HuH-7.5 (cell line): ENCODE measurements around the gene SLC16A10.

Experiments
- DNase-seq: peaks from one replicate; pipeline ENCODE4 v3.0.0; 2011; ENCODE audit warnings: low spot score

Gene SLC16A10

DNA sequence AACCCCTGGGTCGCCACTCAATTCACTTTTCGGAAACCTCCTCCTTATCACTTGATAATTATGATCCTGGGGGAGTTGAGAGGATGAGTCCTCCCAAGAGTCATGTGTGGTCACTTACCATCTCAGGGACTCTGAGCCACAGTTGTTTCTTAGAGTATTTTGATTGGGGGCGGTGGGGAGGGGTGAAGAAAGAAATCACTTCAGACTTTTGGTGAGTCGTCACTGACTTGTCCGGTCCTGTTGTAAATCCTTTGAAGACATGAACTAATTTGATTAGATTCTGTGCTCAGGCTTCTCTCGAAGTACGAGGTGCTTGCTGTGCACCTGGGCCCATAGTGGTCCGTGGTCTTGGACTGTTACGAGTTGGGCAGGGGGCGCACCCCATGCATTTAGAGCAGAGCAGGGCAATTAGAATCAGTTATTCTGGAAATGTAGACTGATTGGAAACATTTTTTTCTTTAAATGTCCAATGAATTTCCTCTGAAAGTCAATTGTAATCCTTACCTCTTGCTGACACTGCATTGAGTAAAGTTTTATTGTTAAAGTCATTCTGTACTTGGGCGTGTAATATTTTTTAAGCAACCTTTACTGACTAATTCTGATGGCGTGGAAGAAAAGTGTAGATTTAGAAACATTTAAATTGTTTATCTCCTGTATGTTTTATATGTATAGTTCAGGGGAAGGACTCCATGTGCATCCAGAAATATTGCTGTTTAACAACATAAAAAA, 173.4 kb downstream of the SLC16A10 start:
- DNase-seq = no peak

DNA sequence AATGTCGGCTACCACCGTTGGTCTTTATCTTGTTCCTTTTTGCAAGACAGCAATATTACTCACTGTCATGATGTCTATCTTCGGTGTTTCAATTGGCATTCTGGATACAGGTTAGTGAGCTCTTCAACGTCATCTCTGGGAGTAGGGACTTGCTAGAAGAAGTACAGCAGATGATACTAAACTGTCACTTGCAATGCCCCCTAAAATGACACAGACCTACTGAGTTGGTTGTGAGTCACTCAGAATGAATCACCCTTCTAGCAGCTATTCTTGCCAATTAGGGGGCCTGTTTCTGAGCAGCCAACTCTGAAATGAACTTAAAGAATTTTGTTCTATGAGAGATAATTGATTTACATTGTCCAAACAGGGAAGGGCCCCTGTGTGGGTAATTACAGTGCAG, 176.5 kb downstream of the SLC16A10 start:
- no peak for DNase-seq

DNA sequence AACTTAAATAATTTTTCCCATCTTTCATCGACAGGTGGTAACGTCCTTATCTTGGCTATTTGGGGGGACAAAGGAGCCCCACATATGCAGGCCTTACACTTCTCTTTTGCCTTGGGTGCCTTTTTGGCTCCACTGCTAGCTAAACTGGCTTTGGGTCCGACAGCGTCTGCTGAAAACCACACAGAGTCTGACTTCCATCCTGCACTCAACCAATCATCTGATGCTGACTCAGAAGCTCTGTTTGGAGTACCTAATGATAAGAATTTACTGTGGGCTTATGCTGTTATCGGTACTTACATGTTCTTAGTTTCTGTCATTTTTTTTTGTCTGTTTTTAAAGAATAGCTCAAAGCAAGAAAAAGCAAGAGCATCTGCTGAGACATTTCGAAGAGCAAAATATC, 178.5 kb downstream of the SLC16A10 start:
- DNase-seq = no peak

DNA sequence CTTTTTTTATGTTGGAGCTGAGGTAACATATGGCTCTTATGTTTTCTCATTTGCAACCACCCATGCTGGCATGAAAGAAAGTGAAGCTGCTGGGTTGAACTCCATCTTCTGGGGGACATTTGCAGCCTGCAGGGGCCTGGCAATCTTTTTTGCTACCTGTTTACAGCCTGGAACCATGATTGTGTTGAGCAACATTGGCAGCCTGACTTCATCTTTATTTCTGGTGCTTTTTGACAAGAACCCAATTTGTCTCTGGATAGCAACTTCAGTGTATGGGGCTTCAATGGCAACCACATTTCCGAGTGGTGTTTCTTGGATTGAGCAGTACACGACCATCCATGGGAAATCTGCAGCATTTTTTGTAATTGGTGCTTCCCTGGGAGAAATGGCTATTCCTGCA, 179.0 kb downstream of the SLC16A10 start:
- DNase-seq = no peak

DNA sequence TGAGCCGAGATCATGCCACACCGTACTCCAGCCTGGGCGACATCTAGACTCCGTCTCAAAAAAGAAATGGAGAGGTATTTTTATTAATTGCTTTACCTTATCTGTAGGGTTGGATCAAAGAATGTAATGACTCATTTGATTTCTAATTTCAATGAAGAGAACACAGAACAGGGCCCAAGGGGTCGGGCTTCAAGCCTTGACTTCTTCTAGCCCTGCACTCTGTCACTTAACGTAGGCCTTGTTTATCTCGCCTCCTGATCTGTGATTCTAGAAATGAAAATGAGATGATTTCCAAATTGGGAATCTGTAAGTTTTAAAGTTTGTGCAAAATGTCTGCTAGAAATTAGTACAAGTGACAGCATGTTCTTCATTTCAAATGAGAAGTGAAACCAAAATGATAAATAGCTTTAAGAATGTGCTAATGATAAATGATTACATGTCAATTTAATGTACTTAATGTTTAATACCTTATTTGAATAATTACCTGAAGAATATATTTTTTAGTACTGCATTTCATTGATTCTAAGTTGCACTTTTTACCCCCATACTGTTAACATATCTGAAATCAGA, 180.5 kb downstream of the SLC16A10 start:
- no peak for DNase-seq

DNA sequence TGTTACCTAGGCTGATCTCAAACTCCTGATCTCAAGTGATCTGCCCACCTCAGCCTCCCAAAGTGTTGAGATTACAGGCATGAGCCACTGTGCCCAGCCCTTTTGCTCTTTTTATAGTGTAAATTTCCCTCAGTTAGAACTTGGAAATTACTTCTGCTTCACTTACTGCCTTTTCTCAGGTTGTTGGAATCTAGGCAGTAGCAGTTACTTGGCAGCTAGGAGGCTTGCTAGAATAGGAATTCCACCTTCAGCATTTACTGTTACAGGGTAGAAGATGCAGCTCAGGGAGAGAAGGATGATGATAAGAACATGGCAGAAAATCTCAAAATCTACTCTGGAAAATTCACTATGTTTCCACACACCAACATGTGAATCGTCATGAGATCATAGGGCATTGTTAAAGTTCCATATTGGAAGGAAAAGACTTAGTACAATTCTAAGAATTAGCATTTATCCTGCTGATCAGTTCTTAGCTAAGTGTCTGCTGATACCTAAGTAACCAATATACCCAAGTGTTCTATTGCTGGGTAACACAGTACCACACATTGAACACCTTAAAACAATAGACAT, 182.2 kb downstream of the SLC16A10 start:
- no peak for DNase-seq

DNA sequence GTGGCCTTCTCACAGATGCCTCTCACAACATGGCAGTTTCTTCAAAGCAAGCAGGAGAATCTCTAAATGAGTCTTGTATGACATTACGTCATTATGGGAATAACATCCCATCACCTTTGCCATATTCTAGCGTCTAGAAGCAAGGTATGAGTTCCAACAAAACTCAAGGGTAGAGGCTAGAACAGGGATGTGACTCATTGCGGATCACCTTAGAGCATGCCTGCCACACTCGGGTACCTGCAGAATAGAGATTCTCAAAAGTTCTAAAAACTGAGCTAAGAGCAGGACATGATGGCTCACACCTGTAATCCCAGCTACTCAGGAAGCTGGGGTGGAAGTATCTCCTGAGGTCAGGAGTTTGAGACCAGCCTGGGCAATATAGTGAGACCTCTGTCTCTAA, 182.8 kb downstream of the SLC16A10 start:
- DNase-seq = no peak

DNA sequence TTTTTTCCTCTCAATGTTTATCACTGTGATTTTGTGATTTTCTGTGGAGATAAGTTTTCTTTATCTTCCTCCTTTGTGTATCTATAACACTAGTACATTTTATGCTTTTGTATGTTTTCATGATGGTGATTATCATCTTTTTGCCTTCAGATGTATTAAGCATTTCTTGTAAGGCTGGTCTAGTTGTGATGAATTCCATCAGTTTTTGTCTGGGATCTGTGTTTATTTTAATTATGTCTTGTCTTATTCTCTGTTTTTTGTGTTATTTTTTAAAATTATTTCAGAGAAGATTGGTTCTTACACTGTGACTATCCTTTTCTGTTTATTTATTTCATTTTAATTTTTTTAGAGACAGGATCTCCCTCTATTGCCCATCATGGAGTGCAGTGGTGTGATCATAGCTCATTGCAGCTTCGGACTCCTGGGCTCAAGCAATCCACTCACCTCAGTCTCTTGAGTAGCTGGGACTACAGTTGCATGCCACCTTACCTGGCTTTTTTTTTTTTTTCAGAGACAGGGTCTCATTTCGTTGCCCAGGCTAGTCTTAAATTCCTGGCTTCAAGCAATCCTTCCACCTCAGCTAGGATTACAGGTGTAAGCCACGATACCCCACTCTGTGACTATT, 187.4 kb downstream of the SLC16A10 start:
- DNase-seq = no peak

DNA sequence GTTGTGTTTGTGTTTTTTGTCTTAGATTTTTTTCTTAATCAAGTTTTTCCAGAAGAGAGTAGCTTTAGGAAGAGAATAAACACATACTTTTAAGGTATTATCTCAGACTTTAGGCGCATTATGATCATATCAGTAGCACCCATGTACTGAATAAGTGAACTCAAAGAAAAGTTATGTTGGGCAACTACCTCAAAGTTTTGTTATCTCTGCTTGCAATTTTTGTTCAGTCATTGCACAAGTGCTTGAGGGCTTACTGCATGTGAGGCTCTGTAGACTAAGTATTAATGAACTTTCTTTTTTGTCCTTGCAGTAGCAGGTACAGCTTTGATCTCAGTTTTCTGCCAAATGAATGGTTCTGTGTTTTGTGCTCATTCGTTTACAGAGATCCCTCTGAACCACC, 189.0 kb downstream of the SLC16A10 start:
- no peak for DNase-seq

DNA sequence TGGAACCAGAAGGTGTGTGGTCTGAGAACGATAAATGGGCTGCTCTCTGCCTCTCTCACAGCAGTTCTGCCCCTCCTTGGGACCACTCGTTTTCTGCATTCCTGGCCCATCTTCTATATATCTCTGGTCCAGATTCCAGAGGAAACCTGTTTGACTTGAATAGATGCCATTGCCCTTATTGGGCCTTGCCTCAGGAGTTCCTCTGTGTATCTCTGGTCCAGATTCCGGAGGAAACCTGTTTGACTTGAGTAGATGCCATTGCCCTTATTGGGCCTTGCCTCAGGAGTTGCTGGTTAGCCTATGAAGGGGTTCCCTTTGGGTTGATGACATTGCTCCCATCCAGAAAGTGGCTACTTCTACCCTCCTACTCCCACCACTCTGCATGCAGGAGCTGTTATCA, 189.4 kb downstream of the SLC16A10 start:
- DNase-seq = no peak

DNA sequence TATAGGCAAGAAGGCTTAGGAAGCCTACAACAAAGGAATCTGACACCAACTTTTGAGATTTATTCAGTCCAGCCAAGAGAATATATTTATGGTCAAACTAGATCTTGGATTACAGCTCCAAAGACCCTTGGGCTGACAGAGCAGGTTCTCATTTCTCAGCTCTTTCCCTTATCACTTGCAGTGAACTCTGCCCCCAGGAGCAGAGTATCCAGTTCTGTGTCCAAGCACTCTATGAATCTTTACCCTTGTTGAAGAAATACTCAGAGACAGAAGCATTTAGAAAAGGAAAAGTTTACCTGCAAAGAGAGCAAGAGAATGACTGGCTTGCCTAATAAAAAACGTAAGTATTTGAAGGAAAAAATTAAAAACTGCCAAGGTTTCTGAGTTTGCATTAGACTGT, 190.5 kb downstream of the SLC16A10 start:
- DNase-seq = no peak

DNA sequence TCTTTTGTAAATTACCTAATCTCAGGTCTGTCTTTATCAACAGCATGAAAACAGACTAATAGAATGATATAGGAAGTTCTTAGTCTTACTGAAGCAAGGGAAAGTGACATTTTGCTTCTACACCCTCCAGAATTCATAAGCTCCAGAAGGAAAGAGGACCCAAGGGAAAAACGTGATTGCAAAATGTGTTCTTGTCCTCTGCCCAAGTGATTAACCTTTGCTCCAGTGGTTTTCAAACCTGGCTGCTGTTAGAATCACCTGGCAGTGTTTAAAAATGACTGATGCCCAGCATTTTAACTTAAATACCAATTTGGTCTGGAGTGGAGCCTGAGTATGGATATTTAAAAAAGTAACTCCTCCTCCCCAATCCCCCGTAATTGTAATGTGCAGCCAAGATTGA, 191.4 kb downstream of the SLC16A10 start:
- DNase-seq = no peak

DNA sequence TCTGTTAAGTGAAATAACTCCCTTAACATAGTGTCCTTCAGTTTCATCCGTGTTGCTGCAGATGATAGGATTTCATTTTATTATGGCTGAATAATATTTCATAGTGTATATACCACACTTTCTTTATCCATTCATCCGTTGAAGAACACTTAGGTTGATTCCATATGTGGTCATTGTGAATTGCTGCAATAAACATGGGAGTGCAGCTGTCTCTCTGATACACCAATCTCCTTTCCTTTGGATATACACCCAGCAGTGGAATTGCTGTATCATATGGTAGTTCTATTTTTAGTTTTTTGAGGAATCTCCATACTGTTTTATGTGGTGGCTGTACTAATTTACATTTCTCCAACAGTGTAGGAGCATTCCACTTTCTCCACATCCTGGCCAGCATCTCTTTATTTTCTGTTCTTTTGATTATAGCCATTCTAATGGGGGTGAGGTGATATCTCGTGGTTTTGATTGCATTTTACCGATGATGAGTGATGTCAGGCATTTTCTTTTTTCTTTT, 193.2 kb downstream of the SLC16A10 start:
- DNase-seq = no peak
